ENCODE data around the gene DLX2.
A peak's percentile ranks its signal among the peaks of the same experiment; 100 is the strongest.

DLX2 gene

GRCh38 chr2:172098650-172099471, 3.8 kb downstream of the DLX2 start:
- no peak overlapping the region; the same call in 1 of the 2 replicates for H3K4me3 ChIP-seq (ENCODE audit: low read depth, low read length)
- no peak overlapping the region for H3K27ac ChIP-seq (ENCODE audit: low read depth, low read length)
- H3K9ac ChIP-seq (ENCODE audit: low read depth, low read length), result no peak overlapping the region
- H3K4me1 ChIP-seq (ENCODE audit: control insufficient read depth, insufficient read depth, low read length), result peaks cover 43% of the 10 kb centered on the region
- no peaks in the 10 kb centered on the region for H3K9me3 ChIP-seq (ENCODE audit: control insufficient read depth, insufficient read depth, low read length)
- no peaks in the 10 kb centered on the region for H3K36me3 ChIP-seq (ENCODE audit: control insufficient read depth, insufficient read depth, low read length)
- H3K27me3 ChIP-seq (ENCODE audit: control insufficient read depth, insufficient read depth, low read length), result peaks cover 98% of the 10 kb centered on the region

- Histone ChIP-seq H3K9ac (ENCODE audit: low read depth, low read length) (no peak overlapping the region), H3K4me1 (ENCODE audit: control insufficient read depth, insufficient read depth, low read length) (peaks cover 41% of the 10 kb centered on the region), H3K4me3 (ENCODE audit: low read depth, low read length) (no peak overlapping the region), H3K36me3 (ENCODE audit: control insufficient read depth, insufficient read depth, low read length) (no peaks in the 10 kb centered on the region), H3K27ac (ENCODE audit: low read depth, low read length) (no peak overlapping the region), H3K9me3 (ENCODE audit: control insufficient read depth, insufficient read depth, low read length) (no peaks in the 10 kb centered on the region), H3K27me3 (ENCODE audit: control insufficient read depth, insufficient read depth, low read length) (peaks cover 98% of the 10 kb centered on the region)
Observed at GRCh38 chr2:172098287-172098649, 4.4 kb downstream of the DLX2 start.

DNA sequence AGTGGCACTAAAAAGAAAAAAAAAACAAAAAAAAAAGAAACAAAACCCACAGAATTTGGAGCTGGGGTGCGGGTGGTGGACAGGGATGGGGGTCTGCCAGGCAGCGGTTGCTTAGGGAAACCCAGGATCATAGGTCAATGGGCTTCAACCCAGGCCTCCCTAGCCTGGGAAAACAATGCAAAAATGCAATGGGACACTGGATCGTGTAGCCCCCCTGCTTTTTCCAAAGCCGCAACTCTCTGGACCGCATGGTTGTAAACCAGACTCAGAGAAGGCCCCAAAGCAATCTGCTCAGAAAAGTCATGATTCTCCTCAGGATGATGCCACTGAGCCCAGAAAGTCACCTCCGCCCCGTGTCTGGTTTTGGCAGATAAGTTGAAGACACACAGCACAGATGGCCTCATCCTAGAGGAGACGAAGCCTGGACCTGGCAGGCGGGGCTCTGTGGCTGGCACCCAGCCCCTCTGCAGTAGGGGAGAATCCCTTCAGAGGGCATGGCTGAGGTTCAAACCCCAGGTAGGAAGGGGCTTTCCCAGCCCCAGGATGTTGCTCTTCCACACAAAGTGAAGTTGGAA, 5.1 kb downstream of the DLX2 start:
- H3K9me3 ChIP-seq (ENCODE audit: control insufficient read depth, insufficient read depth, low read length), result no peaks in the 10 kb centered on the region
- H3K27ac ChIP-seq (ENCODE audit: low read depth, low read length), result no peak overlapping the region
- no peak overlapping the region for H3K9ac ChIP-seq (ENCODE audit: low read depth, low read length)
- peaks cover 99% of the 10 kb centered on the region for H3K27me3 ChIP-seq (ENCODE audit: control insufficient read depth, insufficient read depth, low read length)
- H3K36me3 ChIP-seq (ENCODE audit: control insufficient read depth, insufficient read depth, low read length), result no peaks in the 10 kb centered on the region
- no peak overlapping the region; the same call in 1 of the 2 replicates for H3K4me3 ChIP-seq (ENCODE audit: low read depth, low read length)
- H3K4me1 ChIP-seq (ENCODE audit: control insufficient read depth, insufficient read depth, low read length), result peaks cover 38% of the 10 kb centered on the region

DNA sequence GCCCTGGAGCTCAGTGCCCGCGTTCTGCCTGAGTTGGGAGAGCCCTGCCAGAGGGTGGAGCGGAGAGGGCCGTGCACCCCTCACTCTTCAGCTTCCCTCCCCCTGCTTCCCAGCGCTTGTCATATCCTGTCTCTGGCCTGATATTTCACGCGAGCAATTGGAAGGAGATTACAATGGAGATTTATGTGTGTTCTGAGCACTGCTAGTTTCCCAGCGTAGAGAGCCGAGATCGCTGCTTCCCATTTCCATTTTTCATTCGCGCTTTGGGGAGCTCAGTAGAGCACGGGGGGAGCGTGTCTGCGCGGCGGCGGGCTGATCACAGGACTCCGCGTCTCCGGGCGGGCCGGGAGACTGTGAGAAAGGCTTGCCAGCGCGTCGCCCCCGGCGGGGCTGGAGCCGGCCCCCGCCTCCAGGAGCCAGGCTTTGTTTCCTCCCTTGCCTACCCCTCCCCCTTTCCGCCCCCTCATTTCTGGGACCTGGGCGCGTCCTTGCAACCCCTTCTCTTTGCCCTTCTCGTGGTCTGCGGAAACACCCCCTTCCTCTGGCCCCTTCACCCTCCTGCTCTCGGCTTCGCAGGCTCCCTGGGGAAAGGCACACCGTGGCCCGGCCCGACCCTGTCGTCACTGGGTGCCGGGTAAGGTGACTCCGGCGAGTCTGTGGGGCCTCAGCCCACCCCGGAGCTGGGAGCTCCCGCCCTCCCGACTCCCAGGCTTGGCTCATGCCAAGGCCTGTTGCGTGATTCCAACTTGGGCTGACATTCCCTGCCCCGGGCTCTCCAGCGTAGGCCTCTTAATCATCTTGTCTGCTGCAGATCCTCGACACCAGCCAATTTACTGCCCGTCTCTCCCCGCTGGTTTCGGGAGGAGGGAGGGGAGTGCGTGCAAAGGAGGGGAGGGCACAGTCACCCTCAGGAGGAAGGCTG, 5.8 kb downstream of the DLX2 start:
- H3K36me3 ChIP-seq (ENCODE audit: control insufficient read depth, insufficient read depth, low read length), result no peaks in the 10 kb centered on the region
- H3K9ac ChIP-seq (ENCODE audit: low read depth, low read length), result no peak overlapping the region
- no peak overlapping the region for H3K27ac ChIP-seq (ENCODE audit: low read depth, low read length)
- peak overlapping the region; percentile 46; the same call in 1 of the 2 replicates for H3K4me3 ChIP-seq (ENCODE audit: low read depth, low read length)
- H3K27me3 ChIP-seq (ENCODE audit: control insufficient read depth, insufficient read depth, low read length), result peaks cover 100% of the 10 kb centered on the region
- peaks cover 36% of the 10 kb centered on the region for H3K4me1 ChIP-seq (ENCODE audit: control insufficient read depth, insufficient read depth, low read length)
- H3K9me3 ChIP-seq (ENCODE audit: control insufficient read depth, insufficient read depth, low read length), result no peaks in the 10 kb centered on the region

GRCh38 chr2:172095905-172096625, 6.6 kb downstream of the DLX2 start:
- Histone ChIP-seq H3K27me3 (ENCODE audit: control insufficient read depth, insufficient read depth, low read length) (peaks cover 100% of the 10 kb centered on the region), H3K9ac (ENCODE audit: low read depth, low read length) (no peak overlapping the region), H3K9me3 (ENCODE audit: control insufficient read depth, insufficient read depth, low read length) (no peaks in the 10 kb centered on the region), H3K4me1 (ENCODE audit: control insufficient read depth, insufficient read depth, low read length) (peaks cover 29% of the 10 kb centered on the region), H3K27ac (ENCODE audit: low read depth, low read length) (no peak overlapping the region), H3K4me3 (ENCODE audit: low read depth, low read length) (peak overlapping the region; percentile 46), H3K36me3 (ENCODE audit: control insufficient read depth, insufficient read depth, low read length) (no peaks in the 10 kb centered on the region)

DNA sequence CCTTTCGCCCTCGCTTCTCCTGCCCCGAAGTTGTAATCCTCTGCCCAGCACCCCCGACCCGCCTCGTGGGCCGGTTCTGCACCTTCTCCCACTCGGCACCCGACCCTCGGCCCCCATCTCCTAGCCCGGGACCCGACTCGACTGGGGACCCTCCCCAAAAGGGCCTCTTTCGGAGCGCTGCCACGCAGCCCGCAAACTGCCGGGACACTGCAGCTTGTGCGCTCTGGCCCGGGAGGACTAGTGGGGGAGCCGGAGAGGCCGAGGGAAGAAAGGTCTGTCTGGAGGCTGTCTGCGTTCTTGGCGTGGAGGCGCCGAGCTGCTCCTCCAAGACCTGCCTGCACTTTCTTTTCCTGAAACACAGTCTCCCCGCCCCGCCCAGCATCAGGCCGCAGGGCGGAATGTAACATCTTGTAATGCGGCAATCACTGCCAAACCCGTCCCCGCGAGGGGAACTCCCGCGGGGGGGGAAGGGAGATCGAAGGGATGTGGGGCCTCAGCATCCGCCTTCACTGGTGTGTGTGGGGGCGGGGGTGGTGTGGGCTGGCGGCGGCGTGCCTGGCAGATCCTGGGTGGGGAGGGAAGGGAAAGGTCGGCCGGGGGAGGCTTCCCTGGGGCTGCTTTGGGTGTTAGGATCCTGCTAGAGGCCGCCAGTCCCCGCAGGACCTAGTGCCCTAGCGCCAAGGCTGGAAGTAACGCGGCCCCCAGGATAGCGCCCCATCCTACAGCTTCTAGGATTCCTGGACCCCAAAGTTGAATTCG, 7.4 kb downstream of the DLX2 start:
- H3K27me3 ChIP-seq (ENCODE audit: control insufficient read depth, insufficient read depth, low read length), result peaks cover 100% of the 10 kb centered on the region
- no peaks in the 10 kb centered on the region for H3K9me3 ChIP-seq (ENCODE audit: control insufficient read depth, insufficient read depth, low read length)
- H3K4me1 ChIP-seq (ENCODE audit: control insufficient read depth, insufficient read depth, low read length), result peaks cover 28% of the 10 kb centered on the region
- peak overlapping the region; percentile 52 for H3K4me3 ChIP-seq (ENCODE audit: low read depth, low read length)
- peak overlapping the region; percentile 15 for H3K27ac ChIP-seq (ENCODE audit: low read depth, low read length)
- H3K9ac ChIP-seq (ENCODE audit: low read depth, low read length), result no peak overlapping the region
- H3K36me3 ChIP-seq (ENCODE audit: control insufficient read depth, insufficient read depth, low read length), result no peaks in the 10 kb centered on the region

GRCh38 chr2:172094294-172095145, 8.2 kb downstream of the DLX2 start:
- H3K27ac ChIP-seq (ENCODE audit: low read depth, low read length), result no peak overlapping the region
- peaks cover 100% of the 10 kb centered on the region for H3K27me3 ChIP-seq (ENCODE audit: control insufficient read depth, insufficient read depth, low read length)

GRCh38 chr2:172093416-172094293, 9.0 kb downstream of the DLX2 start:
- Histone ChIP-seq H3K27me3 (ENCODE audit: control insufficient read depth, insufficient read depth, low read length) (peaks cover 100% of the 10 kb centered on the region), H3K9ac (ENCODE audit: low read depth, low read length) (no peak overlapping the region), H3K4me1 (ENCODE audit: control insufficient read depth, insufficient read depth, low read length) (peaks cover 26% of the 10 kb centered on the region), H3K9me3 (ENCODE audit: control insufficient read depth, insufficient read depth, low read length) (no peaks in the 10 kb centered on the region), H3K36me3 (ENCODE audit: control insufficient read depth, insufficient read depth, low read length) (no peaks in the 10 kb centered on the region), H3K4me3 (ENCODE audit: low read depth, low read length) (peak overlapping the region; percentile 37), H3K27ac (ENCODE audit: low read depth, low read length) (no peak overlapping the region)

More at GRCh38 chr2:172094294-172095145, 8.2 kb downstream of the DLX2 start:
- no peaks in the 10 kb centered on the region for H3K36me3 ChIP-seq (ENCODE audit: control insufficient read depth, insufficient read depth, low read length)
- peak overlapping the region; percentile 52 for H3K4me3 ChIP-seq (ENCODE audit: low read depth, low read length)
- no peaks in the 10 kb centered on the region for H3K9me3 ChIP-seq (ENCODE audit: control insufficient read depth, insufficient read depth, low read length)
- H3K4me1 ChIP-seq (ENCODE audit: control insufficient read depth, insufficient read depth, low read length), result peaks cover 29% of the 10 kb centered on the region
- H3K9ac ChIP-seq (ENCODE audit: low read depth, low read length), result no peak overlapping the region; the same call in 1 of the 2 replicates

Measured in HUES48 (cell line).